GM06990 (cell line): ENCODE results near the gene AGPAT4.

Experiments
- DNase-seq: peaks from one replicate; pipeline ENCODE4 v3.0.0-alpha.2; 2011; ENCODE audit not compliant: insufficient read length; ENCODE audit errors: extremely low read depth
- H3K27me3 ChIP-seq: replicated peaks from 2 replicates; pipeline ENCODE4 v1.6.0; 2011; ENCODE audit warnings: low read length; ENCODE audit not compliant: control insufficient read depth, insufficient read depth
- H3K36me3 ChIP-seq: 2 replicates; pipeline ENCODE4 v1.5.1; 2011; ENCODE audit warnings: low read length; ENCODE audit not compliant: control insufficient read depth, insufficient read depth
- H3K4me3 ChIP-seq: replicated peaks from 2 replicates; pipeline ENCODE4 v1.5.1; 2011; ENCODE audit warnings: low read depth, mild to moderate bottlenecking, control low read depth, low read length
- TF ChIP-seq, protein P1 (sequence below): IDR thresholded peaks from 2 replicates; pipeline ENCODE4 v1.5.1; 2011; ENCODE audit warnings: low read length, control low read depth, mild to moderate bottlenecking, inconsistent platforms; ENCODE audit not compliant: insufficient read depth, poor library complexity, severe bottlenecking

The AGPAT4 gene

DNA sequence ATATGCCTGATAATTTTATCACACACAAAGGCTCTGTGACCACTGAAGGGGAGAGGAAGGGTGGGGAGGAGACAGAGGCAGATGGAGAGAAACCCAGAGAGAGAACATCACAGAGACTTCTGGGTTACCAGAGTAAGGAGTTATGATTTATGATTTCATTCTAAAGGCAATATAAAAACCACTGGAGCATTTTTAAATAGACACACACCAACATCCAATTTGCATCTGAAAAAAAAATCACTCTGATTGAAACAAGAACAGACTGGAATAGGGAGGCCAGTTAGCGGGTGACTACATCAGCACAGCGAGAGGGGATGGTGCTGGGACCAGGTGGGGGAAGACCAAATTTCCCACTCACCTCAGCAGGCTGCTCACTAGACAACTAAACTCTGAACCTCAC, 104.8 kb downstream of the AGPAT4 start:
- H3K27me3 ChIP-seq, result no peaks in the 10 kb centered on the region
- no peaks in the 10 kb centered on the region for H3K36me3 ChIP-seq
- DNase-seq, result no peak
- TF ChIP-seq, protein P1, sequence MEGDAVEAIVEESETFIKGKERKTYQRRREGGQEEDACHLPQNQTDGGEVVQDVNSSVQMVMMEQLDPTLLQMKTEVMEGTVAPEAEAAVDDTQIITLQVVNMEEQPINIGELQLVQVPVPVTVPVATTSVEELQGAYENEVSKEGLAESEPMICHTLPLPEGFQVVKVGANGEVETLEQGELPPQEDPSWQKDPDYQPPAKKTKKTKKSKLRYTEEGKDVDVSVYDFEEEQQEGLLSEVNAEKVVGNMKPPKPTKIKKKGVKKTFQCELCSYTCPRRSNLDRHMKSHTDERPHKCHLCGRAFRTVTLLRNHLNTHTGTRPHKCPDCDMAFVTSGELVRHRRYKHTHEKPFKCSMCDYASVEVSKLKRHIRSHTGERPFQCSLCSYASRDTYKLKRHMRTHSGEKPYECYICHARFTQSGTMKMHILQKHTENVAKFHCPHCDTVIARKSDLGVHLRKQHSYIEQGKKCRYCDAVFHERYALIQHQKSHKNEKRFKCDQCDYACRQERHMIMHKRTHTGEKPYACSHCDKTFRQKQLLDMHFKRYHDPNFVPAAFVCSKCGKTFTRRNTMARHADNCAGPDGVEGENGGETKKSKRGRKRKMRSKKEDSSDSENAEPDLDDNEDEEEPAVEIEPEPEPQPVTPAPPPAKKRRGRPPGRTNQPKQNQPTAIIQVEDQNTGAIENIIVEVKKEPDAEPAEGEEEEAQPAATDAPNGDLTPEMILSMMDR, result no peak
- no peak overlapping the region for H3K4me3 ChIP-seq

DNA sequence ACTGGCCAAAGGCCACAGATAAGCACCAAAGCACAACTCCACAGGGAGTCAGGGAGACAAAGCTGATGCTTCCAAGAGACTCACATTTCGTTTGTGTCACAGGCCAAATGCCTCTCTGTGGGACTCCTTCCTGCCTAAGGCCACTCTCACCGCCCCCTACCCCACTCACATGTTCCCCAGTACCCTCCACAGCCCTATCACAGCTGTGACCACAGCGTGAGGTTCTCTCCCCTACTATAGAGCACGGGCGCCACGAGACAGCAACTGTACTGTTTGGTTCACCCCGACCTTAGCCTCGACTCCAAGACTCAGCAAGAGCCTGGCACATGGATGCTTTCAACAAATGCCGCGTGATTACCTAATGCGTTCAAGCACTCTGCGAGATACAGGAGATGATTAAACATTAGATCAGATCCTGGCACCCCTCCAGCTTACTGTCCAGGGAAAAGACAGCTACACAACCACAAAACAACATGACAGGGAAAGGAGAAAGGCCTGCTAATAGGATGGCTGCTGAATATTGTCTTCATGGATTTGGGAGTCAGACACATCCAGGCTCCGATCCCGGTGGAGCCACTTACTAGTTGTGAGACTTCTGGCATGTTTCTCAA, 105.5 kb downstream of the AGPAT4 start:
- no peak for DNase-seq
- H3K36me3 ChIP-seq, result no peaks in the 10 kb centered on the region
- no peak overlapping the region for H3K4me3 ChIP-seq
- TF ChIP-seq, protein P1, result no peak
- H3K27me3 ChIP-seq, result no peaks in the 10 kb centered on the region

DNA sequence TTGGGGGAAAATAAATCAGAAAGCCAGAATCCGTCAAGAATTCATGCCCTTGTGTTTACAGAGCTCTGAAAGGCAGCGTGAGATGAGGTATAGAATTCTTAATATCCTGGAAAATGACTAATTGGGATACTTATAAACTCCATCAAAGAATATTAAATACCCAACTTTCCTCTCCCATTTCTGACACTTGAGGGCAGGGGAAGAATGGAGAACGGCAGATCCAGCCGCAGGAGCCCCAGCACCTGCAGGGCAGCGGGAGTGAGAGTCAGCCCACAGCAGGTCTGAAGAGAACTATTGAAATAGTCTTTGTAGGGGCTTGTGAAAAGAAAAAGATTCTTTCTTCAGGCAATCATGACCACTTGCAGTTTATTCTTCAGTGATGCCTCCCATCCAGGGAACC, 107.2 kb downstream of the AGPAT4 start:
- Histone ChIP-seq H3K36me3 (no peaks in the 10 kb centered on the region), H3K4me3 (no peak overlapping the region), H3K27me3 (no peaks in the 10 kb centered on the region)
- DNase-seq, result no peak
- TF ChIP-seq, protein P1, result no peak

- Histone ChIP-seq H3K27me3 (no peaks in the 10 kb centered on the region), H3K4me3 (no peak overlapping the region), H3K36me3 (no peaks in the 10 kb centered on the region)
- DNase-seq, result no peak
- TF ChIP-seq, protein P1, result no peak
These were observed 107.7 kb downstream of the AGPAT4 start for GRCh38 chr6:161166176-161166575.

DNA sequence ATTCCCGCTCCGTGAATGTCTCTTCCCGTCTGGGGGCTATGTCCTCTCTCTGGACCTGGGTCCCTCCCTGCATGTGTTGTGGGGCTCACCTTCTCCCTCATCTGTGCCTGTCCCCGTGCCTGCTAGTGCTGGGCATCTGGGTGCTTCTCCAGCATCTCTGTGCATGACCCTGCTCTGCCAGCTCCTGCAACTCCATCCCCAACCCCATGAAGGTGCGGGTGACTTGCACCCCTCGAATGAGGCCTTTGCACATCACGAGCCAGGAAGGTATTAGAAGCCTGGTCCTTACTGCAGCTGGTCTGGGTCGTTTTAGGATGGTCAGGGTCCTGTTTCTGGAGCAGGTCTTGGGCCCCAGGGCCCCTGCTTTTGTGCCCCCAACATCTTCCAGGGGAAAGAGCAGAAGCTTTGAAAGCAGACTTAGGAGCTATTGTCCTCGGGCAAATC, 109.7 kb downstream of the AGPAT4 start:
- TF ChIP-seq, protein P1, result no peak
- H3K36me3 ChIP-seq, result no peaks in the 10 kb centered on the region
- H3K27me3 ChIP-seq, result no peaks in the 10 kb centered on the region
- H3K4me3 ChIP-seq, result no peak overlapping the region
- no peak for DNase-seq
